GM12864 (cell line): ENCODE results near the gene STOX1.
"Not testable (repeated sequence)": the region's sequence is repeated elsewhere in the genome, so short reads cannot be mapped to it uniquely, and the experiment has no call there.

ENCODE experiments used
- DNase-seq: peaks from one replicate; pipeline ENCODE4 v3.0.0-alpha.2; 2011; ENCODE audit warnings: low read depth
- H3K4me3 ChIP-seq: 2 replicates; pipeline ENCODE4 v1.5.1; 2011; ENCODE audit warnings: mild to moderate bottlenecking, low read depth, low read length, control low read depth
- CTCF ChIP-seq: IDR thresholded peaks from 2 replicates; pipeline ENCODE4 v1.5.1; 2011; ENCODE audit warnings: low read depth, mild to moderate bottlenecking, moderate library complexity, low read length, control low read depth, inconsistent platforms; ENCODE audit errors: missing control alignments

The STOX1 gene

DNA sequence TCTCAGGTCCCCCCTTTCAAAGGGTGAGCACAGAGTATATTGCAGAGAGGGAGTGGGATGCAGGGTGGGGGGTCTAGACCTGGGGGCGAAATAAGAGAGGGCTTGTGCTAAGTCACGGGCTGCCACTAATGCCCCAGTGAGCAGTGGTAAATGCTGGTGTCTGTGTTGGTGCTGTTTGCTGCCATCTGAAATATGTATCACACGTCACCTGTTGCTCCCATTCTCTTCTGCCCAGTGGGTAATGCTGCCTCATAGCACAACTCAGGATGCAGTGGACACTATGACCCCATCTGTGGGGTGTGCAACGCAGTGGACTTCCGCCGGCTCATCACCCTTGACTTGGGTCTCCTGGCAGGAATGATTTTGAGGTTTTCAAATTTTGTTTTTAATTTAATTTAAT, 2.6 kb downstream of the STOX1 start:
- no peak for DNase-seq
- H3K4me3 ChIP-seq = no peak overlapping the region
- no peak for TF ChIP-seq CTCF

DNA sequence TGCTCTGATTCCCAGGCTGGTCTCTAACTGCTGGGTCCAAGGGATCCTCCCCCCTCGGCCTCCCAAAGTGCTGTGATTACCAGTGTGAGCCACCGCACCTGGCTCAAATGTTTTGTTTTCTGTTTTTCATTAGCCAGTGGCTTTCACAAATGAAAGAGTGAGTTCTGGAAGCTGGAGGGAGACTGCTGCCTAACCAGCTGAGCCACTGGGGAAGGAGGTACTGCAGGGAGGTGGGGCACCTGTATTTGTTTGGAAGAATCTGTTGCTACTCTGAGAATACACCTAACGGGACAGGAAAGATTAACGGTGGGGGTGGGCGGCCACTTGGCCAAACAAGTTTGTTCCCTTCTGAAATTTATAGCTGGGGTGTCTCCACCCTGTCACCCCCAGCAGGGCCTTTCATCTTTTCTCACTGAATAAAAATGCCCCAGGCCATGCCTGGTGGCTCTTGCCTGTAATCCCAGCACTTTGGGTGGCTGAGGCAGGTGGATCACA, 4.7 kb downstream of the STOX1 start:
- DNase-seq = no peak
- no peak for TF ChIP-seq CTCF
- no peak overlapping the region for H3K4me3 ChIP-seq

DNA sequence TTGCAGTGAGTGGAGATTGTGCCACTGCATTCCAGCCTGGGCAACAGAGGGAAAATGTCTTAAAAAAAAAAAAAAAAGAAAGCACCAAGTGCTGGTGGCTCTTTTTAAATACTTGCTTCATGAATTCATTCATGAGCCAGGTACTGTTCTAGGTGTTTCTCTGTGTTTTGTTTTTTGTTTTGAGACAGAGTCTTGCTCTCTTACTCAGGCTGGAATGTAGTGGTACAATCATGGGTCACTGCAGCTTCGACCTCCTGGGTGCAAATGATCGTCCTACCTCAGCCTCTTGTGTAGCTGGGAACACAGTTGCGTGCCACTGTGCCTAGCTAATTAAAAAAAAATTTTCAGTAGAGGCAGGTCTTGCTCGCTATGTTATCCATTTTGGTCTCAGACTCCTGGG, 5.3 kb downstream of the STOX1 start:
- H3K4me3 ChIP-seq = no peak overlapping the region
- no peak for DNase-seq
- no peak for TF ChIP-seq CTCF

DNA sequence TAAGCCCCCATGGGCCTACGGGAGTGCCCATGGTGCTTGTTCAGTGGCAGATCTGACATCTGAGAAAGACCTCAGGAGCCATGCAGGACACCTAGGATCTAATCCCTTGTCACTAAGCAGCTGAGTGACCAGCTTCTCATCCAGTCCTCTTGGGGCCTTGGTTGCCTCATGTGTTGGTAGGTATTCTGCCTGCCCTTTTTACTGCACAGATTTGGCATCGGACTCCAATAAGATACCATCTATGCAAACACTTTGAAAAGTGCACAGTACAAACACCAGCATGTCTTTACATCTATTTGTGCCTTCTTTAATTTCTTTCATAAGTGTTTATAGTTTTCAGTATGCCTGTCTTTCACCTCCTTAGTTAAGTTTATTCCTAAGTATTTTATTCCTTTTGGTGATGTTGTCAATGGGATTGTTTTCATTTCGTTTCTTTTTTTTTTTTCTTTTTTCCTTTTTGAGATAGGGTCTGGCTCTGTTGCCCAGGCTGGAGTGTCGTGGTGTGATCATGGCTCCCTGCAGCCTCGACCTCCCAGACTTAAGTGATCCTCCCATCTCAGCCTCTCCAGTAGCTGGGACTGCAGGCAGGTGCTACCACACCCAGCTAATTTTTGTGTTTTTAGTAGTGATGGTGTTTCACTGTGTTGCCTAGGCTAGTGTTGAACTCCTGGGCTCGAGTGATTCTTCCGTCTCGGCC, 10.4 kb downstream of the STOX1 start:
- no peak for DNase-seq
- no peak for TF ChIP-seq CTCF
- H3K4me3 ChIP-seq = no peak overlapping the region

- H3K4me3 ChIP-seq, DNase-seq: not testable (repeated sequence)
These were observed 13.3 kb downstream of the STOX1 start for GRCh38 chr10:68840650-68841049.

- DNase-seq = no peak
- no peak for TF ChIP-seq CTCF
- no peak overlapping the region for H3K4me3 ChIP-seq
These were observed 20.9 kb downstream of the STOX1 start for GRCh38 chr10:68848281-68848680.

DNA sequence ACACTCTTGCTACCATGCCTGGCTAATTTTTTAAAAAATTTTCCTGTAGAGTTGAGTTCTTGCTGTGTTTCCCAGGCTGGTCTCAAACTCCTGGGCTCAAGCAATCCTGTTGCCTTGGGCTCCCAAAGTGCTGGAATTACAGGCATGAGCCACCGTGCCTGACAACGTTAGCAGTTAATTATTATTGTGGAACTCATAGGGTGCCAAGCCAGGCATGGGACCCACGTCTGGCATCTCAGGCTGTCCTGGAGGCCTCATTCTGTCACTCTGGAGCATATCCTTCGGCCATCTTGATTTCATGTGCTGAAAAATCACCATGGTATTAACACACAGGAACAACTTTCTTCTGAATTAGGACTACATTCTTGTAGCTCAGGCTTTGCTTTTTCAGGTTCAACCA, 21.5 kb downstream of the STOX1 start:
- H3K4me3 ChIP-seq = no peak overlapping the region
- no peak for TF ChIP-seq CTCF
- DNase-seq = no peak
